NCI-H2171 treated with DMSO at 0.1 percent for 48 hours (cell line): ENCODE results near the gene NT5C3B.

ENCODE experiments used
- DNase-seq: peaks from one replicate; lab custom pipeline; 2025; lab: John Stamatoyannopoulos, UW

Gene NT5C3B

GRCh38 chr17:41810659-41811548 is 25.1 kb downstream of the NT5C3B start:
- DNase-seq, result peak; percentile 61

- no peak for DNase-seq
Observed at GRCh38 chr17:41806685-41807445, 29.2 kb downstream of the NT5C3B start.

GRCh38 chr17:41803049-41804020 is 32.7 kb downstream of the NT5C3B start:
- no peak for DNase-seq

GRCh38 chr17:41801374-41802271 is 34.4 kb downstream of the NT5C3B start:
- peak; percentile 90 for DNase-seq

- no peak for DNase-seq
Observed at GRCh38 chr17:41800601-41801373, 35.2 kb downstream of the NT5C3B start.

GRCh38 chr17:41799366-41799765 is 36.7 kb downstream of the NT5C3B start:
- no peak for DNase-seq

GRCh38 chr17:41797377-41797776 is 38.7 kb downstream of the NT5C3B start:
- no peak for DNase-seq

GRCh38 chr17:41796121-41796895 is 39.7 kb downstream of the NT5C3B start:
- DNase-seq, result no peak

GRCh38 chr17:41794540-41794975 is 41.5 kb downstream of the NT5C3B start:
- DNase-seq, result no peak

- DNase-seq, result no peak
Observed at GRCh38 chr17:41793784-41794539, 42.1 kb downstream of the NT5C3B start.

GRCh38 chr17:41792845-41793783 is 42.9 kb downstream of the NT5C3B start:
- no peak for DNase-seq

GRCh38 chr17:41787021-41787418 is 49.0 kb downstream of the NT5C3B start:
- DNase-seq, result no peak

- peak; percentile 100 for DNase-seq
Observed at GRCh38 chr17:41786227-41787020, 49.6 kb downstream of the NT5C3B start, which contains the start of gene JUP. Gene JUP (minus strand): TSS chr17:41786711. CDS start chr17:41771854, 14,857 bp downstream.

GRCh38 chr17:41785859-41786226 is 50.2 kb downstream of the NT5C3B start:
- no peak for DNase-seq

GRCh38 chr17:41785091-41785858 is 50.8 kb downstream of the NT5C3B start:
- no peak for DNase-seq
